Mesothelial cell of epicardium (in vitro differentiated cells): ENCODE results near the gene LRRK1. TPM values are rescaled to one million over a fixed set of nuclear protein-coding genes. Genes with fewer than 3 reads are reported as not detected.
A peak's percentile ranks its signal among the peaks of the same experiment; 100 is the strongest.

Source experiments
- DNase-seq, 2 experiments: peaks; one replicate each; pipeline ENCODE4 v3.0.0; 2021; ENCODE audit warnings: low spot score in 2 of 2; ENCODE audit not compliant: unreplicated experiment in 2 of 2
- H3K27ac Mint-ChIP-seq: 2 replicates; pipeline ENCODE4 v1.8.0; 2021; ENCODE audit warnings: mixed read lengths
- H3K27me3 Mint-ChIP-seq: 2 replicates; pipeline ENCODE4 v1.8.0; 2021; ENCODE audit warnings: low read depth, mixed read lengths
- H3K36me3 Mint-ChIP-seq: 2 replicates; pipeline ENCODE4 v1.8.0; 2021; ENCODE audit warnings: mixed read lengths
- H3K4me1 Mint-ChIP-seq: 2 replicates; pipeline ENCODE4 v1.8.0; 2021; ENCODE audit warnings: mixed read lengths
- H3K4me3 Mint-ChIP-seq: 2 replicates; pipeline ENCODE4 v1.8.0; 2021; ENCODE audit warnings: mild to moderate bottlenecking, moderate library complexity, mixed read lengths
- H3K9me3 Mint-ChIP-seq: 2 replicates; pipeline ENCODE4 v1.8.0; 2021; ENCODE audit warnings: mixed read lengths
- total RNA-seq: library from RNA; stranded (reverse); gene quantifications from 3 replicates; pipeline ENCODE4 v1.2.1, GENCODE V29; 2021
- TF ChIP-seq, protein P1 (sequence below): fragments of 200-600 bp; sonication (generic); IDR thresholded peaks from one replicate; pipeline ENCODE4 v1.5.0; 2021; ENCODE audit warnings: antibody characterized with exemption; ENCODE audit not compliant: unreplicated experiment

Gene LRRK1
- total RNA-seq, 1 donor from 2014 or later: 2.3 TPM

DNA sequence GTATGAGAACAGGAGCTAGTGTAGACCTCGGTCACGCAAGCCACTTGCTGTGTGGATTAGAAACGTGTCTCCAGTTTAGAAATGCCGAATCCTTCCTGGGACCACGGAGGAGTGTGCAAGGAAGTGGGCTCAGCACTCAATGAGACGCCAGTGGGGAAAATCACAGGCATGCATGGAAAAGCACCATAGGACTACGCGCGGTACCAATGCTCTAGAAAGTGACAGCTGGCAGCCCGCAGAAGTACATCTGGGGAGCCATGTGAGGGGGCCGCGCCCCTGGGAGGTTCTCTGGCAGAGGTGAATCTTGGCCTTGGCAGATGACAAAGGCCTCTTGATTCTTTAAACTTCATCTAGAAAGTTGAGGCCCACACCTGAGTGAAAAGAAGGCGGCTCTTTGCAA, 99.3 kb downstream of the LRRK1 start:
- no peak overlapping the region for H3K27ac Mint-ChIP-seq
- peaks cover 16% of the 10 kb centered on the region for H3K4me1 Mint-ChIP-seq
- H3K4me3 Mint-ChIP-seq: no peak overlapping the region
- DNase-seq: no peak
- TF ChIP-seq, protein P1, sequence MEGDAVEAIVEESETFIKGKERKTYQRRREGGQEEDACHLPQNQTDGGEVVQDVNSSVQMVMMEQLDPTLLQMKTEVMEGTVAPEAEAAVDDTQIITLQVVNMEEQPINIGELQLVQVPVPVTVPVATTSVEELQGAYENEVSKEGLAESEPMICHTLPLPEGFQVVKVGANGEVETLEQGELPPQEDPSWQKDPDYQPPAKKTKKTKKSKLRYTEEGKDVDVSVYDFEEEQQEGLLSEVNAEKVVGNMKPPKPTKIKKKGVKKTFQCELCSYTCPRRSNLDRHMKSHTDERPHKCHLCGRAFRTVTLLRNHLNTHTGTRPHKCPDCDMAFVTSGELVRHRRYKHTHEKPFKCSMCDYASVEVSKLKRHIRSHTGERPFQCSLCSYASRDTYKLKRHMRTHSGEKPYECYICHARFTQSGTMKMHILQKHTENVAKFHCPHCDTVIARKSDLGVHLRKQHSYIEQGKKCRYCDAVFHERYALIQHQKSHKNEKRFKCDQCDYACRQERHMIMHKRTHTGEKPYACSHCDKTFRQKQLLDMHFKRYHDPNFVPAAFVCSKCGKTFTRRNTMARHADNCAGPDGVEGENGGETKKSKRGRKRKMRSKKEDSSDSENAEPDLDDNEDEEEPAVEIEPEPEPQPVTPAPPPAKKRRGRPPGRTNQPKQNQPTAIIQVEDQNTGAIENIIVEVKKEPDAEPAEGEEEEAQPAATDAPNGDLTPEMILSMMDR: no peak
- H3K27me3 Mint-ChIP-seq: no peaks in the 10 kb centered on the region
- H3K36me3 Mint-ChIP-seq: no peaks in the 10 kb centered on the region
- H3K9me3 Mint-ChIP-seq: no peaks in the 10 kb centered on the region

DNA sequence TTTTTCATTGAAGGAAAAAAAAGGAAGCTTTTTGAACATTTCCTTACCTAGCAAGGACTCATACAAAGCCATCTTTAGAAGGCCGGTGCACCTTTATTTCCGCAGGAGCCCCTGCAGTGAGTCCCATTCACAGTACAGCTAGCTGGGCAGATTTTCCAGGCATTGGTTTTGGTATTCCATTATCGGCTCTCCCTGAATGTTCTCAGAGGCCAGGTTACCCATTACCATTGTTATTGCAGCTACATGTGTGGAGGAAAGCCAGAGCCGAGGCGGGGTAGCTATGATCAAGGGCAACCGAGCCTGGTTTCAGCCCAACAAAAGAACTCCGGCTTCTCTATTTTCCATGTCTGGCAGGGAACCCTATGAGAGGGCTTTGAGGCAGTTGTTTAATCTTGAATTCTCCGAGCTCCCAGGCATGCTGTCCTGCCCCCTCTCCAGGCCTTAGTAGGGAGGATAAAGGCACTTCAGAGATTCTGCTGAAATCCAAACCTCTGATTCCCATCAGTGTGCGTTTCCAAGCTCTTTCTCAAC, 100.3 kb downstream of the LRRK1 start:
- Mint-ChIP-seq H3K4me3 (no peak overlapping the region), H3K4me1 (peaks cover 10% of the 10 kb centered on the region), H3K27me3 (no peaks in the 10 kb centered on the region), H3K27ac (no peak overlapping the region), H3K9me3 (no peaks in the 10 kb centered on the region), H3K36me3 (no peaks in the 10 kb centered on the region)
- TF ChIP-seq, protein P1: no peak
- DNase-seq: peak in 1 of 2 experiments; percentile 25

DNA sequence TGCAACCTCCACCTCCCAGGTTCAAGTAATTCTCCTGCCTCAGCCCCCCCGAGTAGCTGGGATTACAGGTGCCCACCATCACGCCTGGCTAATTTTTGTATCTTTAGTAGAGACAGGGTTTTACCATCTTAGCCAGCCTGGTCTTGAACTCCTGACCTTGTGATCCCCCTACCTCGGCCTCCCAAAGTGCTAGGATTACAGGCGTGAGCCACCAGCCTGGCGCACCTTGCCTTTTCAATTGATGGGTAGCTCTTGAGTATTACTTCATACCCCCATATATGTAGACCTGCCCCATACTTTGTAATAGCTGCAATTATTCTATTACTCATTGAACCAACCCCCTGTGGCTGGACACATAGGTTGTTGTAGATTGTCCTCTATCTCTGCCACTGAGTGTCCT, 101.3 kb downstream of the LRRK1 start:
- no peaks in the 10 kb centered on the region for H3K27me3 Mint-ChIP-seq
- no peaks in the 10 kb centered on the region for H3K9me3 Mint-ChIP-seq
- H3K4me1 Mint-ChIP-seq: peaks cover 2% of the 10 kb centered on the region
- H3K36me3 Mint-ChIP-seq: no peaks in the 10 kb centered on the region
- H3K4me3 Mint-ChIP-seq: no peak overlapping the region
- no peak for DNase-seq
- no peak overlapping the region for H3K27ac Mint-ChIP-seq
- TF ChIP-seq, protein P1: no peak

DNA sequence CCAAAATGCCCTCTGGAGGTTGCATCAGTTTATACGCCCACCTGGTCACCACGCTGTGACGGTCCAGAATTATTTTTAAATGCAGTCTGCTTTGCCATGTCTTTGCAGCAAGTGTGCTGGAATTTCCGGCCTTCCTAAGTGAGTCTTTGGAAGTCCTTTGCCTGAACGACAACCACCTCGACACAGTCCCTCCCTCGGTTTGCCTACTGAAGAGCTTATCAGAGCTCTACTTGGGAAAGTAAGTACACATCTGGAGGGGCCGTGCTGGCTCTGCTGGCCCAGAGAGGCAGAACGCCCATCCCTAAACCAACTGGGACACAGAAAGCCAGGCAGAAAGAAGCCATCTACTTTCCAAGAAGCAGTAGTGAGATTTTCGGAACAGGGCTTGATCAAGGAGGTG, 101.8 kb downstream of the LRRK1 start:
- Mint-ChIP-seq H3K27ac (no peak overlapping the region), H3K27me3 (no peaks in the 10 kb centered on the region), H3K9me3 (no peaks in the 10 kb centered on the region), H3K4me1 (peaks cover 2% of the 10 kb centered on the region), H3K36me3 (no peaks in the 10 kb centered on the region), H3K4me3 (no peak overlapping the region)
- no peak for DNase-seq
- TF ChIP-seq, protein P1: no peak

DNA sequence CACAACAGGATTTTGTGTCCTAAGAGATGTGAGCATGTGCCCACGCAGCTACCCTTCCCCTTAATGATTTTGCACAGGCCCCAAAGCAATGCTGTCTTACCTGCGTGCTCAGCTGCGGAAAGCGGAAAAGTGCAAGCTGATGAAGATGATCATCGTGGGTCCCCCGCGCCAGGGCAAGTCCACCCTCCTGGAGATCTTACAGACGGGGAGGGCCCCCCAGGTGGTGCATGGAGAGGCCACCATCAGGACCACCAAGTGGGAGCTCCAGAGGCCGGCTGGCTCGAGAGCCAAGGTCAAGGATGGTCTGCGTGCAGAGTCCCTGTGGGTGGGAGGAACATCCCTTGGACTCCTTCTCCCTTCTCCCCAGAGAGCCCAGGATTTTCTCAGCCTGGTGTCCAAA, 103.1 kb downstream of the LRRK1 start:
- H3K36me3 Mint-ChIP-seq: no peaks in the 10 kb centered on the region
- H3K4me1 Mint-ChIP-seq: peaks cover 2% of the 10 kb centered on the region
- TF ChIP-seq, protein P1: no peak
- no peaks in the 10 kb centered on the region for H3K9me3 Mint-ChIP-seq
- H3K27ac Mint-ChIP-seq: no peak overlapping the region
- H3K27me3 Mint-ChIP-seq: no peaks in the 10 kb centered on the region
- peak in 1 of 2 experiments; percentile 20 for DNase-seq
- no peak overlapping the region for H3K4me3 Mint-ChIP-seq

DNA sequence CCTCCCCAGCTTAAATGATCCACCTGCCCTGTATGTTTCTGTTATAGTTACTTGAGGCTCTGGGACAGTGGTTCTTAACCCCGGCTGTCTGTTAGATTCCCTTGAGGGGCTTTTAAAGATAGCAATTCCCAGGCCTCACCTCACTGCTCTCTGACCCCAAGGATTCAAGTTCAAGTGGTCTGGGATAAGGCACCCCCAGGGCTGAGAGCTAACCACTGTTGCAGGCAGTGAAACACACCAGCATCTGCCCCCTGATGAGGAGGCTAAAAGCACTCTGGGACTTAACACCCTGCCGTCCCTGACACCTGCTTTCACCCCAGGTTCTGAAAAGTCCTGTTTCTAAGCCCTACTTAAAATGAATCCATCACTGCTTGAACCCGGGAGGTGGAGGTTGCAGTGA, 103.7 kb downstream of the LRRK1 start:
- TF ChIP-seq, protein P1: no peak
- peaks cover 4% of the 10 kb centered on the region for H3K4me1 Mint-ChIP-seq
- no peak overlapping the region for H3K4me3 Mint-ChIP-seq
- H3K27me3 Mint-ChIP-seq: no peaks in the 10 kb centered on the region
- peak in 1 of 2 experiments; percentile 26 for DNase-seq
- H3K9me3 Mint-ChIP-seq: no peaks in the 10 kb centered on the region
- no peaks in the 10 kb centered on the region for H3K36me3 Mint-ChIP-seq
- H3K27ac Mint-ChIP-seq: no peak overlapping the region
